ENCODE data around the gene KDM4D.

DNA sequence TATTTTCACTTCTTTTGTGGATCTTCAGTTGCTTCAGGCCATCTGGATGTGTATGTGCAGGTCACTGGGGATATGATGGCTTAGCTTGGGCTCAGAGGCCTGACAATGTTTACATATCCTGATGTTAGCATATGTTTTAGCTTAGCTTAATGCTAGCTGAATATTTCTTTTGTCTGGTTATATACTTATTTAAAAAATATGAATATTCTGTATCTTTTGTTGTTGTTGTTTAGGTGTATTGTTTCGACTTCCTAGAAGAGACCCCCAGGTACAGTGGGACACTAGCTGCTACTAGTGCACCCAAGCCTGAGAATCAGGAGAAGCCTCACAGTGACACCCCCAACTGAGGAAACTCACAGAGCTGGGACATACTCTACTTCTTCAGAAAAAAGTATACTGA is 51.4 kb downstream of the KDM4D start, which contains the start of gene KDM4E:
- TF ChIP-seq, protein P1, sequence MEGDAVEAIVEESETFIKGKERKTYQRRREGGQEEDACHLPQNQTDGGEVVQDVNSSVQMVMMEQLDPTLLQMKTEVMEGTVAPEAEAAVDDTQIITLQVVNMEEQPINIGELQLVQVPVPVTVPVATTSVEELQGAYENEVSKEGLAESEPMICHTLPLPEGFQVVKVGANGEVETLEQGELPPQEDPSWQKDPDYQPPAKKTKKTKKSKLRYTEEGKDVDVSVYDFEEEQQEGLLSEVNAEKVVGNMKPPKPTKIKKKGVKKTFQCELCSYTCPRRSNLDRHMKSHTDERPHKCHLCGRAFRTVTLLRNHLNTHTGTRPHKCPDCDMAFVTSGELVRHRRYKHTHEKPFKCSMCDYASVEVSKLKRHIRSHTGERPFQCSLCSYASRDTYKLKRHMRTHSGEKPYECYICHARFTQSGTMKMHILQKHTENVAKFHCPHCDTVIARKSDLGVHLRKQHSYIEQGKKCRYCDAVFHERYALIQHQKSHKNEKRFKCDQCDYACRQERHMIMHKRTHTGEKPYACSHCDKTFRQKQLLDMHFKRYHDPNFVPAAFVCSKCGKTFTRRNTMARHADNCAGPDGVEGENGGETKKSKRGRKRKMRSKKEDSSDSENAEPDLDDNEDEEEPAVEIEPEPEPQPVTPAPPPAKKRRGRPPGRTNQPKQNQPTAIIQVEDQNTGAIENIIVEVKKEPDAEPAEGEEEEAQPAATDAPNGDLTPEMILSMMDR (IDR thresholded peaks at IDR 0.05), result no peak
- TF ChIP-seq POLR2A (IDR thresholded peaks at IDR 0.05), result no peak
